Measurements from ENCODE around the gene MYO5B. TPM values are rescaled to one million over a fixed set of nuclear protein-coding genes. Genes with fewer than 3 reads are reported as not detected.
A peak's percentile ranks its signal among the peaks of the same experiment; 100 is the strongest.

MYO5B gene
- total RNA-seq, 1 experiment from 2014 or later: 0.66 TPM

DNA sequence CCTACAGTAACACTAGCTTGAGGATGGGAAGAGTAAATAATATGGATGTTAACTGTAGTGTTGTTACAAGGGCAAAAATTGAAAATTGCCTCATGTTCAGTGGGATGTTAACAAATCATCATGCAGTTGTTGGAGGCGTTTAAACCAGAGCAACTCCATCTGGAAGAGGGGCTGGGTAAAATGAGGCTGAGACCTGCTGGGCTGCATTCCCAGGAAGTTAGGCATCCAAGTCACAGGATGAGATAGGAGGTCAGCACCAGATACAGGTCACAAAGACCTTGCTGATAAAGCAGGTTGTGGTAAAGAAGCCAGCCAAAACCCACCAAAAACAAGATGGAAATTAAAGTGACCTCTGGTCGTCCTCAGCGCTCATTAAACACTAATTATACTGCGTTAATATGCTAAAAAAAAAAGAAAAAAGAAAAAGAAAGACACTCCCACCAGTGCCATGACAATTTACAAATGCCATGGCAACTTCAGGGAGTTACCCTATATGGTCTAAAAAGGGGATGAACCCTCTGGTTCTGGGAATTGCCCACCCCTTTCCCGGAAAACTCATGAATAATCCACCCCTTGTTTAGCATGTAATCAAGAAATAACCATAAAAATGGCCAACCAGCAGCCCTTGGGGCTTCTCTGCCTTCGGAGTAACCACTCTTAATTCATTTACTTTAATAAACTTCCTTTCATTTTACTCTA lies 101.4 kb downstream of the MYO5B start:
- DNase-seq (ENCODE audit: low read depth, low spot score): no peak
- in situ Hi-C loops (cut with HindIII; ENCODE audit: low pct_unique_long_range_greater_than_20kb, low sequenced_read_pairs): no loop called here

DNA sequence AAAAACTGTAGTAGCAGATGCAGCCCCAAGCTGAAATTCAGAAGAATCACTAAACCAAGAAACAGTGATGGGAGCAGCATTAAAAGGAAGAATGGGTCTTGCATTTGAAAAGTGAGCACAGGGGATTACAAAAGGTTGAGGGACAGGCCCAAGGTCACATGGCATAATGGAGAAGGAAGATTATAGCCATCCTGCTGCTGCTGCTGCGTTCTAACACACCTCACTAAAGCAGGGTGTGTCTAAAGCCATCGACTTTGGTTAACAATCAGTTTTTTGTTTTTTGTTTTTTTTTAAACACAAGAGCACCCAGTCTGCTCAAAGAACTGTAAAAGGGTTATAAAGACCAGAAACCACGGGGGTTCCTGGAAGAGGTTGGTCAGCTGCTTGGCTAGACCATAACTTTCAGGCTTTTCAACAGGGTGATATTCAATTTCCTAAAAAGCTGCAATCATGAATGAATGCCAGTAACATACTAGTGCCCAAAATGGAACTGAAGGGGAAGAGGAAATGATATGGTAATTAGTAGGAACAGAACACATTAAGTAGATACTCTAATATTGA lies 102.6 kb downstream of the MYO5B start:
- in situ Hi-C loops (cut with HindIII; ENCODE audit: low pct_unique_long_range_greater_than_20kb, low sequenced_read_pairs): no loop called here
- peak; percentile 88 for DNase-seq (ENCODE audit: low read depth, low spot score)

DNA sequence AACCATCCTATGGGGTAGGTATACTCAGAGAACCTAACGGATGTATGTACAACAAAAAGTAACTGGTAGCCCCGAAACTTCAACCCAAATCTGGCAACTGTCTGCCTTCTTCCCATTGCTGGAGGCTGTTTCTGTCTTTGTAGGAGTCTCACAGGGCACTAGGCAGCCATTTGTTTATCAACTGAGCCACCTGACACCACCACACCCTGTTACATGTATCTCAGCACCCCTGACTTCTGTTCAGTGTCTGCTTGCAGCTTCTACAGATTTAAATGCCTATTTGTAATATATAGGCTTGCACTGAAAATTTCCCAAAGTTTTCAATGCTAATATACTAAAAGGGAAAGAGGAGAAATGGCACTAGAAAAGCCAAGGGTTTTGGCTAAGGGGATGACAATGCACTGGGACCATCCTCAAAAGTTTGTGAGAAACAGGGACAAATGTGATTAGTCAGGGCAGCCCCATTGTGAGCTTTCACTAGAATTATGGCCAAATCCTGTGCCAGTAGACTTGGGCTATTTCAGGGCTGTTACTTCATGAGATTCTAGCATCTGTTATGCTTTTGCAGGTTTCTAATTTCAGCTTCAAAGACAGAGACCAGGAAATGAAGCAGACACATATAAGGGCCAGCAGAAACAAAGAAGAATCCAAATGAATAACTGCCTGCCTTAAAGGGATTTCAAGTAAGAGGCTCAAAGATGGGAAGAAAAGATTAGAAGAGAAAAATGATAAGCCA lies 103.3 kb downstream of the MYO5B start:
- in situ Hi-C loops (cut with HindIII; ENCODE audit: low pct_unique_long_range_greater_than_20kb, low sequenced_read_pairs): no loop called here

DNA sequence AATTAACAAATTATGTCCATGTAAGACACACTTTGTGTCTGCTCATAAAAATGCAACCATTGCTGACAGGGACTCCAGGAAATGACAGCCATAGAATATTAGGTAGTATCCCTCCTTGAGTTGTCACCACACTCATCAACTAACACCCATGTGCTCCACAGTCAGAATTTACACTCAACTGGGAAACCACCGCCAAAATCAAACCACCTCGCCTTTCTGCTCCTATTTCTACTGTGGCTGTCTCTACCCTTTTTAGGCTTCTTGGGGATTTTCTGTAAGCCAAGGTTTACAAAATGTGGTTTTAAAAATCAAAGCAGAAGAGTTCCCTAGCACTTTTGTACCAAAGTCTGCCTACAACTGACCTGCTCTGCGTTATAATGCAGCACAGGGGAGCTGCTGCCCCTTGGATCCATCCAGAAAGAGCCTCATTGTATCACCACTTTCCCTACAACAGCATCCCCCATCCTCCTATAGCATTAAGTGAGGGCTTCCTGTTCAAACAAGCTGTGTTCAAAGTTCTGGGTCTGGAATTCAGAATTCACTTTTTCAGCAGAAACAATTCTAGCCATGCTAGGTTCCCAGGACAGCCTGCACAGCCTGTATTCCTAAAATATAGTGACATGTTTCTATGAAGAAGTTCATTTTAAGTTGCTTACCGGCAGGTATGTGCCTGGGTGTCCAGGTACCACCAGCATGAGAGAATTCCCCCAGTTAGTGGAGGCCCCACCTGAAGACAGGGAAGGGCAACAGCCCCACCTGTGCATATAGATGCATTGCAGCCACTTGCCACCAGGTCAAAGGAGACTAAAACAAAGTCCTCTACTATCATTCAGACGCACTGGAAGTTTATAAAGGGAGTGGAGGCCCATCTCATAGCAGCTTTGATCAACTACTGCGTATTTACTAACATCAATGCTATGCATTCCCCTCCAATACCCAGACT lies 104.3 kb downstream of the MYO5B start:
- in situ Hi-C loops (cut with HindIII; ENCODE audit: low pct_unique_long_range_greater_than_20kb, low sequenced_read_pairs): no loop called here
- DNase-seq (ENCODE audit: low read depth, low spot score): no peak

More for the DNA sequence above, 103.3 kb downstream of the MYO5B start:
- peak; percentile 0 for DNase-seq (ENCODE audit: low read depth, low spot score)

DNA sequence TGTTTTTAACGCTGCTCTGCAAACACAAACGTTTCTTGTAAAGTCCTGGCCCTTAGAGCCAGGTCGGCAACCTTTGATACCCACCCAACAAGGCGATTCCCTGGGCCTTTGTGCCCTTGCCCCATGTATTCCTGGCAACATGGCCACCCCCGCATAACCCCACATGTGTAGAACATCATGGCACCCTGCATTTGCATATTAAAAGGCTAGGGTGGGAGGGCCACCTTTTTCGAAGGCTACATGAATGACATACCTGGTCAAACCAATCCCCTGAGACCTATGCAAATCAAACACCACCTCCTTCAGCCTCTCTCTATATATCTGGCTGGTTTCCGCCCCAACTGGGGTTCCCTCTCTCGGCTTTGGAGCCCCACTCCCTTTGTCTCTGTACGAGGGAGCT lies 105.2 kb downstream of the MYO5B start:
- in situ Hi-C loops (cut with HindIII; ENCODE audit: low pct_unique_long_range_greater_than_20kb, low sequenced_read_pairs): no loop called here

DNA sequence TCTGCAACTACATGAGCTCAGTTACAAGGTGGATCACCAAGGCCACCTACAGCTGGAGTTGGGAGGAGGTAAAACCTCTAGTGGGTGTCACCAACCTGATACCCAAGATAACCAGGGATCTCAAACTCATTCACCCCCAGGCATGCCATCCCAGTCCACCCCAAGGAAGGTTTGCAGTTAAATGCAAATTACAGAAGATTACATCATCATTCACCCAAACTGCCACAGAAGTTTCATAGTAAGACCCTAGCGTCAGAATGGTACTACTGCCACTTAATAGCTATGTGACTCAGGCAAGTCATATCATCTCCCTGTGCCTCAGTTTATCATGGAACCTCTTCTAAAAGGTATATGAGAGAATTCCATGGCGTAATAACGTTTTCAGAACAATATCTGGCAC lies 111.2 kb downstream of the MYO5B start:
- in situ Hi-C loops (cut with HindIII; ENCODE audit: low pct_unique_long_range_greater_than_20kb, low sequenced_read_pairs): no loop called here
- DNase-seq (ENCODE audit: low read depth, low spot score): no peak

More for the DNA sequence above, 105.2 kb downstream of the MYO5B start:
- no peak for DNase-seq (ENCODE audit: low read depth, low spot score)

DNA sequence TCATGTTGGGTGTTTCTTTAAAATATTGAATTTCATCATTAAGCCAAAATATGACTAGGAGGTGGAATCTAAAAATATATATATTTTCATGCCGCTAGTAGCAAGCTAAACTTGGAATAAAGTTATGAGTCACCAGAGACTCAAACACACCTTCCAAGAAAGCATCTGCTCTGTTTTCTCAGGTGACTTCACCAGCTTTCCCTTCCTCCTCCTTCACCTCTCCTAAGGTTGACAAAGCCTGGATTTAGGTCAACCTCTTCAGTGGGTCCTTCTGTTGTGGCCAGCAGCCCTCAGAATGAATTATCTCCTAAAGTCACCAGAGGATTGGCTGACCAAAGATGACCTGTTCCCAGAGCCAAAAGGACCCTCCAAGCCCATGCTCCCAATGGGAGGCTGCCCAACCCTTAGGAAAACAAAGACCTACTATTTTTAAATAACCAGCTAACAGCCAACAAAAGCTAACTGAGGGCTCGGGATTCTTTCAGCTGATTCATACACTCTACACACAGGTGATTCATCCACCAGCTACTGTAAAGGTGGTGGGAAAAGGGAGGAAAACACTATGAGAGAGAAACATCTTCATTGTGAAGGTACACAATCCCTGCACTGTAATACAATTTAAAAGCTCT lies 113.9 kb downstream of the MYO5B start:
- in situ Hi-C loops (cut with HindIII; ENCODE audit: low pct_unique_long_range_greater_than_20kb, low sequenced_read_pairs): no loop called here
- DNase-seq (ENCODE audit: low read depth, low spot score): no peak

DNA sequence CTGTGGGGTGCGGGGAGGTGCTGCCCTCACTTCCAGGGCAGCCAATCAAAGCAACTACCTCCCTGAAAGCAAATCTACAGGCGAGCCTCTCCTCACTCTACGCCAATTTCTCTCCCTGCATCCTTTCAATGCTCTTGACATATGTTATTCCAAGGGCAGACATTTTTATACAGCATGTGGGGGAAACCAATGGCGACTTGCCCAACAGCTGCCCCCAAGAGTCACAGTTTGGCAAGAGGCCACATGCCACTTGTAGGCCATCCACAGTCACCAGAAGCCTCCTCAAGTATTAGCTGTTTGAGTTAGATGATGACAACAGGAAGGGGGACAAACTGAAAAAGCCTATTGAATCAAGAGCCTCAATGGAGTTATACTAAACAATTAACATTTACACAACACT lies 114.6 kb downstream of the MYO5B start:
- DNase-seq (ENCODE audit: low read depth, low spot score): no peak
- in situ Hi-C loops (cut with HindIII; ENCODE audit: low pct_unique_long_range_greater_than_20kb, low sequenced_read_pairs): no loop called here

DNA sequence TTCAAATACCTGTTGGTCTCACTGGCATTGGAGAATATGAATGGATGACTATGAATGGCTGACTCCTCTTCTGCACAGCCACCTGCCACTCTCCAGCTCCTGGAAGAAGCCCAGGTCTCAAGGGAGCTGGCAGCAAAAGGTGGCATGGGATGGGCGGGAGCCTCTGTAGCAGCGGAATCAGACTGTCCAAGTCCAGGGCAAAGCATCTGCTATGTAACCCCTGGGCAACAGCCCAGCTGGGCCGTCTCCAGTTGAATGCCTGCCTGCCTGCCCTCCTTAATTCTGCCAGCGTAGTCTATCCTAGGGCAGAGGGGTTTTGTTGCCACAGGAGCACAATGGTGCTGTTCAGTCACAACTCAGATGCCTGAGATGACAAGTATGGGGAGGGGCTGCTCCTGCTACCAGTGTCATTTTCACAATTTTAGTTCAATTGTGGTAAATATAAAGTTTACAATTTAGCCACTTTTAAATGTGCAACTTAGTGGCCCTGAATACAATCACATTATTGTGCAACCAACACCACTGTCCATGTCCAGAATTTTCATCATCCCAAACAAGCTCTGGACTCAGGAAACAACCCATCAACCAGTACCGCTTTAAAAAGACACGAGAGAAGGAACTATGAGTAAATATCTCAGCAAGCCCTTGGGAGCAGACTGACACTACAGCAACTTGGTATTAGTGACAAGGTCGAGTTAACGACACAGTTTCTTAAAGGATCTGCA lies 115.2 kb downstream of the MYO5B start:
- in situ Hi-C loops (cut with HindIII; ENCODE audit: low pct_unique_long_range_greater_than_20kb, low sequenced_read_pairs): no loop called here

DNA sequence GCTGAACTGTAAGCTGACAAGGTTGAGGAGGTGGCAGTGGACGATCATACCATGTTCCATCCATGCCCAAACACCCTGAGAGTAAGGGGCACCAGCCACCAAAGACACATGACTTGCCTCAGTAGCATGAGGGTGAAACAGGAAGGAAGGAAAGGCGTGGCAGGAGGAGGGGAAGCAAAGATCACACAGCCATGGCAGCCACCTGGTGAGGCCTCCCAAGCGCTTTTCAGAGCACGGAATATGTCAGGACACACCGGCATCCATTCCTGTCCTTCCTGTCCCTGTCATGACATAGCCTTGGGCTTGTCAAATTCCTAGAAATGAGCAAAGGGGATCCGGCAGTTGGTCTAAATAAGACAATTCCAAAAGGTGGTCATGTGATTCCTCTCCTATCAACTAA lies 118.7 kb downstream of the MYO5B start:
- in situ Hi-C loops (cut with HindIII; ENCODE audit: low pct_unique_long_range_greater_than_20kb, low sequenced_read_pairs): no loop called here
- DNase-seq (ENCODE audit: low read depth, low spot score): no peak

More for the DNA sequence above, 115.2 kb downstream of the MYO5B start:
- DNase-seq (ENCODE audit: low read depth, low spot score): no peak

DNA sequence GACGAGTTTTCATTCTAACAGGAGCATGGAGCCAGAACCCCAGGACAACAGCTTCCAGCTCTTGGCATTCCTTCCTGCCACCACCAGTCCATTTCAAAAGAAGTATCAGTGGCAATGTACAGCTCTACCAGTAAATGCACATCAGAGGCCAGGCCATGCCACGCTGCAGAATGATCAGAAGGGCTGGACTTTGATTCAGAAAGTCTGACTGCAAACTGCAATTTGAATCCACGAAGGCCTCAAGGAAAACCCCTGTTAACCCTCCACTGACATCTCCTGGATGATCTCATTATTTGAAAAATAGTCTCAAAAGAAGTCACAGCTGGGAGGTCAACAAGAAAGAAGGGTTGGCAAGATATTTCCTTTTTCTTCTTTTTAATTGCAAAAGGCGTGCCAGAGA lies 119.2 kb downstream of the MYO5B start:
- no peak for DNase-seq (ENCODE audit: low read depth, low spot score)
- in situ Hi-C loops (cut with HindIII; ENCODE audit: low pct_unique_long_range_greater_than_20kb, low sequenced_read_pairs): no loop called here

DNA sequence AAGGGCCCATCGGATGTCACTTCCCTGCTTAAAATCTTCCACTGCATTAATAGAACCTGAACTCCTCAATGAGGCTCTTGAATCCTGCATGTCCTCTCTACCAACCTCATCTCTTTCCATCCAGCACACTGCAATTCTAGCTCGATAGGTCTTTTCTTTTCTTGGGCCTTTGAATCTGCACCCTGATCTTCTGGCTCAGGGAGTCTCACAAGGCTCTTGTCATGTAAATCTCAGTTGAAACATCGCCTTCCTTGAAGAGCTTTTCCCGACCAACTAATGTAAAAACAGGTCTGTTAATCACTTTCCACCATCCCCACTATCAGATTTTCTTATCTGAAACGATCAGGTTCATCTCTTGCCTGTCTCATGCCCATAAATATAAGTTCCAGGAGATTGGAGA lies 120.5 kb downstream of the MYO5B start:
- DNase-seq (ENCODE audit: low read depth, low spot score): no peak
- in situ Hi-C loops (cut with HindIII; ENCODE audit: low pct_unique_long_range_greater_than_20kb, low sequenced_read_pairs): no loop called here

DNA sequence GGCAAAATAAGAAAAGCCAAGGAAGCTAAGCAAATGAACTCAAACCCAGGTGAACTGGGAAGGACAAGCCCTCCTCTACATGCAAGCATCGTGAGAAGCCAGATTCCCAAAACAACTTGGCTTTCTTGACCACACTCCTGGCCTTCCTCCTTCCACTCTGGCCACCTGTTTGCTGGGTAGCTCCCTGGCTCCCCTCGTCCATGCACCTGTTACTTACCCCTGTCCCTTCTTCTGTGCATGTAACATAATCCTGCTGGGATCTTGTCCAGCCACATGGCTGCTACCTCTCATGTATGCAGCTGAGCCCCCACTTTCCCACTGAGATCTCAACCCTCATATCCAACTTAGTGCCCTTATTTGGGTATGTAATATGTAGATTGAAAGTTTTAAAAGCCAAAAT lies 121.6 kb downstream of the MYO5B start:
- in situ Hi-C loops (cut with HindIII; ENCODE audit: low pct_unique_long_range_greater_than_20kb, low sequenced_read_pairs): no loop called here

DNA sequence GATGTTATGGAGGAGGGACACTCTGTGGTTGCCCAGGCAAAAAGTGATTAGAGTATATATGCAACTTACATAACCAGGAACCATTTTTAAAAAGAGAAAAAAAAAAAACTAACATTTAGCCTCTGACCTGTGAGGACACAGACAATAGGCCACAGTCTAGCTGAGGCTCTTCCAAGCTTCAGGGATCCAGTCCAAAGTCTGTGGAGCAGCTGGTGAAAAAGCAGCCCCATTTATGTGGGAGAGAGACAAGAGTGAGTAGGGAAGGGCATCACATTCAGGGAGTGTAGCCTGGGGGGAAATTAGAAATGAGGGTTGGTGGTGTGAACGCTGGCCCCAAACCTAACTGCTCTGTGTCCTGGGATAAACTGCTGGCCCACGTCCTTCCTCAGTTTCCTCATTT lies 122.8 kb downstream of the MYO5B start:
- in situ Hi-C loops (cut with HindIII; ENCODE audit: low pct_unique_long_range_greater_than_20kb, low sequenced_read_pairs): no loop called here
- DNase-seq (ENCODE audit: low read depth, low spot score): no peak

More for the DNA sequence above, 121.6 kb downstream of the MYO5B start:
- no peak for DNase-seq (ENCODE audit: low read depth, low spot score)

DNA sequence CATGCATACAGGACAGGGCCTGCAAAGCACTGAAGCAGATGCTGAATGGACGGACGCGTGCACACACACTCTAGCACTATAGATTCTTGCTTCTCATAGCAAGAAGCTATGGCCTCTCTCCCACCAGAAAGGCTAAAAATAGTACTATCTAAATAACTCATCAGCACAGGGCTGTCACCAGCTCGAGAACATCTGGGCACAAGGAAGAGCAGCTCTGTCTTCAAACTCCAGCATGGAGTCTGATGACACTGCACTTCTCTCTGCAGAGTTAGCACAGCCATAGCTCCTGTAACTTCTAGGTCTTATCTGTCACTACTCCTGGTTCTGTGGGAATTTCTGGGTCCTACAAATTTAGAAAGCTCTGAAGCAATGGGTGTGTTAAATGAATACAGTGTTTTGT lies 123.5 kb downstream of the MYO5B start:
- in situ Hi-C loops (cut with HindIII; ENCODE audit: low pct_unique_long_range_greater_than_20kb, low sequenced_read_pairs): no loop called here
- DNase-seq (ENCODE audit: low read depth, low spot score): no peak

DNA sequence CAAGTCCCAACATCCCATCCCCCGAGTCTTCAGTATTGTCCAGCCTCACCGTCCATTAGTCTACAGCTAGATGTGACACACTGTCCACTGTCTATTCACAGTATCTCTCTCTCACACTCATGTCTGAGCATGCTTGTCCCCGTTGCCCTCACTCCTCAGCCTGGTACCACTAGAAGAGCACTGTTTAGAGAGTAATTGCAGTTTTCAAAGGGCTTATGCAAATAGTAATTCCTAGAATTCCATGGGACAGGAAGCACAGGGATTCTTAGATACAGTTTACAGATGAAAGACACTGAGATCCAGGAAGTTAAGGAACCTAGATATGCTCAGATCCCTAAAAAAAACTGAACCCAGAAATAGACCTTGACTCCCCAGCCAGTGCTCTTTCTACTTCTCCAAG lies 125.5 kb downstream of the MYO5B start:
- DNase-seq (ENCODE audit: low read depth, low spot score): no peak
- in situ Hi-C loops (cut with HindIII; ENCODE audit: low pct_unique_long_range_greater_than_20kb, low sequenced_read_pairs): no loop called here

DNA sequence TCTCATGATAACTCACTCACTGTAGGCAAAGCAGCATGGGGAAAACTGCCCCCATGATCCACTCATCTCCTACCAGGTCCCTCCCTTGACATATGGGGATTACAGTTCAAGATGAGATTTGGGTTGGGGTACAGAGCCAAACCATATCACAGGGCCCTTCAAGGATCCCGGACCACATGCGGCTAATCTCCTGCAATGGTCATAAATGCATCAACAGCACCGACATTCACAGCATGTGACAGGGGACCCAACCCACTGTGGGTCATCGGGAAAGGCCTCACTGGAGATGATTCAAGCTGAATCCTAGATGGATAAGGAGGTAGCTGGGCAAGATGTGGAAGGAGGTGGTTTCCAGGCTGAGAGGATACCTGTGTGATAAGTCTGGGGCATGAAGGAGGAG lies 129.4 kb downstream of the MYO5B start:
- no peak for DNase-seq (ENCODE audit: low read depth, low spot score)
- in situ Hi-C loops (cut with HindIII; ENCODE audit: low pct_unique_long_range_greater_than_20kb, low sequenced_read_pairs): no loop called here

Data from SK-MEL-5 (cell line).